Medulla oblongata (tissue), 1 donor: ENCODE data around the gene SLC49A3.

Source experiments
- DNase-seq: peaks from one replicate; pipeline ENCODE4 v3.0.0-alpha.2; 2015; ENCODE audit errors: extremely low spot score

SLC49A3 gene

GRCh38 chr4:666822-667544 lies 22.0 kb downstream of the SLC49A3 start:
- DNase-seq: no peak

DNA sequence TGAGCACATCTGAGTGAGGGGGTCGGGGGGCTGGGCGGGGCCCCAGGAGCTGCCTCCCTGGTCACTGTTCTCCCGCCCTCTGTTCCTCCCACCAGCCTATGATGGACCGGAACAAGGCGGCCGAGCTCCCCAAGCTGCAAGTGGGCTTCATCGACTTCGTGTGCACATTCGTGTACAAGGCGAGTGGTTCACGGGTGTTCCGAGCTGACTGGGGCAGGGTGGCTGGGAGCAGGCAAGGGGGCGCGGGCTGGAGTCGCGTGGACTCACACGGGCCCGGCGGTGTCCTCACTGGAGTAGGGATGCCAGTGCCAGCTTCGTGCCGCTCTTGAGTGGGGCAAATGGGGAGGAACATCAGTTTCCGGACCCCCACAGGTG lies 22.5 kb downstream of the SLC49A3 start:
- no peak for DNase-seq

GRCh38 chr4:665751-666435 lies 23.1 kb downstream of the SLC49A3 start:
- DNase-seq: no peak

- no peak for DNase-seq
Observed at GRCh38 chr4:665381-665750, 23.6 kb downstream of the SLC49A3 start.

DNA sequence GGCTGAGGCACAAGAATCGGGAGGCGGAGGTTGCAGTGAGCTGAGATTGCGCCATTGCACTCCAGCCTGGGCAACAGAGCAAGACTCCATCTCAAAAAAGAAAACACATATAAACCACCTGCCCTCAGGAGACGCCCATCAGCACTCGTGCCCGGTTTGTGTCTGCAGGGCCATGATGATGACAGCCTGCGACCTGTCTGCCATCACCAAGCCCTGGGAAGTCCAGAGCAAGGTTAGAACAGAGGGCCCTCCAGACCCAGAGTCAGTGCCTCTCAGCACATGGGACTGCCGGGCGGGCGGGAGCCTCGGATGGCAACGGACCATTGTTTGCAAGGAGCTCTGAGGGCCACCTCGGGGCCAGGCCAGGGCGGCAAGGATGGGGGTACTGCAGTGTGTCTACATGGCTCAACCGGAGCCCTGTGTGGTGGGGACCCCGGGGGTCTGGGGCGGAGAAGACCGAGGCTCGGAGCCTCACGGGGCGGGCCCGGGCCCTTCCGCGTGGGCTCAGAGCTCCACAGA lies 24.2 kb downstream of the SLC49A3 start:
- DNase-seq: no peak

DNA sequence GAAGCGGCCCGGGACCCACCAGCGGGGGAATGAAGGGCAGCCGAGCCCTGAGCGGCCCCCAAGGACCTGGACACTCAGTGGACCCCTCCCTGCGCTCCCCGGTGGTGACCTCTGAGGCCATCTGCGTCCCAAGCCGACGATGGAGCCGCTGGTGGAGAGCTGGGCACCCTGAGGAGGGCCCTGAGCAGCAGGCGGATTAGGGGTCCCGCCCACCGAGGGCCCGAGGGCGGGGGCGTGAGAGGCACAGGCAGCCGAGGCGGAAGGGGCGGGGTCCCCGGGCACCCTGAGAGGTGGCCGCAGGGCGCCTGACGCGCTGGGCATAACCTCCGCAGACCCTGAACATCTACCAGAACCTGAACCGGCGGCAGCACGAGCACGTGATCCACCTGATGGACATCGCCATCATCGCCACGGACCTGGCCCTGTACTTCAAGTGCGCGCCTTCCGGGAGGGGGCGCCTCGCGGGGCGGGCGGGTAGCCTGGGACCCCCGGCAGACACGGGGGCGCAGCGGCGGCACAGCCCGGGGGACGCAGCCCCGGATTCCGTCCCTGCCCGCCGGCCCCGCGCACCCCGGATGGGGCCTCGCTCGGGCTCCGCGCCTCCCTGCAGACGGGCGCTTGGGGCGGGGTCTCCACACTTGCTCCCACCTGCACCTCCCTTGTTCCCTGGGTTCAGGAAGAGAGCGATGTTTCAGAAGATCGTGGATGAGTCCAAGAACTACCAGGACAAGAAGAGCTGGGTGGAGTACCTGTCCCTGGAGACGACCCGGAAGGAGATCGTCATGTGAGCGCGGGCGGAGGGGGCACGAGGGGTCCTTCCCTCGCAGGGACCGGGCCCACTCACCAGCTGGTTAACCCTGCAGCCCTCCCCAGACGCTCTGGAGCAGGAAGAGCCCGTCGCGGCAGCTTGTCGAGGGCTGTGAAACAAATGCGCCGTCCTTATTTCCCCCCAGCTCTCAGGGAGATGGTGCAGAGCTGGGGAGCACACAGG lies 25.2 kb downstream of the SLC49A3 start:
- peak; percentile 37 for DNase-seq

GRCh38 chr4:663046-663437 lies 25.9 kb downstream of the SLC49A3 start:
- no peak for DNase-seq

DNA sequence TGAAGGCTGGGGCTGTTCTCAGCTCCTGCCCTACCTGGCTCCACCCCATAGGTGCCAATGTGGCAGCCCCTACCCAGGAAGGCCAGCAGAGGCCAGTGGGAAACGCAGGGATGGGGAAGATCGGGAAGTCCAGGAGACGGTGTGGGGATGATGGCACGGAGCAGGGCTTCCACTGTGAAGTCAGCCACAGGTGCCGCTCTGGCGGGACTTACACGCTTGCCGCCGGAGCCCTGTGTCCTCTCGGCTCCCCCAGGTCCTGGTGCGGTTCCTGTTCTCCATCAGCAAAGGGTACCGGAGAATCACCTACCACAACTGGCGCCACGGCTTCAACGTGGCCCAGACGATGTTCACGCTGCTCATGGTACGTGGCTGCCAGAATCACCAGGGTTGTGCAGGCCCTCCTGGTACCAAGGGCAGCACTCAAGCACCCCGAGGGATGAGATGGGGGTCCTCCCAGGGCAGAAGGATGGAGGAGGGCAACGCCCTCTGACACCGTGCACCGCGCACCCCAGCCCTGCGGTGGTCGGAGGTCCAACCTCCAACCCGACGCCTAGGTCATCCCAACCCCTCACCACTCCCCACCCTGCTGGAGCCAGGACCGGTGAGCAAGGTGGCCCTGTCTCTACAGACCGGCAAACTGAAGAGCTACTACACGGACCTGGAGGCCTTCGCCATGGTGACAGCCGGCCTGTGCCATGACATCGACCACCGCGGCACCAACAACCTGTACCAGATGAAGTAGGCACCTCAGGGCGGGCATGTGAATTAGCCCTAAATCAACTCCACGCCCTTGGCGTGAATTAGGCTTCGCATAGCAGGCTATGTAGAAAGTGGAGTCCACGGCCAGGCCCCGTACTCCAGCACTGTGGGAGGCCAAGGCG lies 26.8 kb downstream of the SLC49A3 start:
- no peak for DNase-seq

- DNase-seq: no peak
Observed at GRCh38 chr4:661231-661630, 27.7 kb downstream of the SLC49A3 start.

- DNase-seq: no peak
Observed at GRCh38 chr4:660401-660800, 28.6 kb downstream of the SLC49A3 start.

DNA sequence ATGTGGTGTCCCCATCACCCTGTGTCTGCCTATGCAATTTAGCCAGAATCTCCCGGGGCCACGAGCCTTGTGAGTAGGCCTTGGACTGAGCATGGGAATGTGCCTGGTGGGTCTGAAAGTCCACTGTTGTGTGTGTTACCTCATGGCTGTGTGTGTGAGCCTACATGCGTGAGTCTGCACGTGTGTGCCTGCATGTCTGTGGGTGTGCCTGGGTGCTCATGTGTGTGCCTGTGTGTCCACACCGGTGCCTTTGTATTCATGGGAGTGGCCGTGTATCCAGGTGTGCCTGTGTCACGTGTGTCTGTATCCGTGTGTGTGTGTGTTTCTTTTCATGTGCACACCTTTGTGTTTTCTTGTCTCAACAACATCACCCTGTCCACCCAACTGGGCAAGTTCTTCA lies 29.1 kb downstream of the SLC49A3 start:
- DNase-seq: no peak

GRCh38 chr4:658681-659667 lies 30.0 kb downstream of the SLC49A3 start:
- no peak for DNase-seq

DNA sequence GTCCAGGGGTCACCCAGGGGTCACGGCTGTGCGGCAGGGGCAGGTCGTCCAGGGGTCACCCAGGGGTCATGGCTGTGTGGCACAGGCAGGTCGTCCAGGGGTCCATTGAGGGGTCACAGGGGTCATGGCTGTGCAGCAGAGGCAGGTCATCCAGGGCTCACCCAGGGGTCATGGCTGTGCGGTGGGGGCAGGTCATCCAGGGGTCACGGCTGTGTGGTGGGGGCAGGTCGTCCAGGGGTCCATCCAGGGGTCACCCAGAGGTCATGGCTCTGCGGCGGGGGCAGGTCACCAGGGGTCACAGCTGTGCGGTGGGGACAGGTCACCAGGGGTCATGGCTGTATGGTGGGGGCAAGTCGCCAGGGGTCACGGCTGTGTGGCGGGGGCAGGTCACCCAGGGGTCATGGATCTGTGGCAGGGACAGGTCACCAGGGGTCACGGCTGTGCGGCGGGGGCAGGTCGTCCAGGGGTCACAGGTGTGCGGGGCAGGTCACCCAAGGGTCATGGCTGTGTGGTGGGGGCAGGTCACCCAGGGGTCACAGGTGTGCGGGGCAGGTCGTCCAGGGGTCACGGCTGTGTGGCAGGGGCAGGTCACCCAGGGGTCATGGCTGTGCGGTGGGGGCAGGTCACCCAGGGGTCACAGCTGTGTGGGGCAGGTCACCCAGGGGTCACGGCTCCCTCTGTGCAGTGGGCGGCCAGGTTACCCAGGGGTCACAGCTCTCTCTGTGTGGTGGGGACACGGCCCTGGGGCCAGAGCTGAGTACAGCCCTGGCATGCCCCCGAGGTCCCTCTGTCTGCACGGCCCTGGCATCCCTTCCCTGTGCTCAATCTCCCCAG lies 30.9 kb downstream of the SLC49A3 start:
- DNase-seq: no peak

- no peak for DNase-seq
Observed at GRCh38 chr4:657338-657833, 31.6 kb downstream of the SLC49A3 start.

- DNase-seq: no peak
Observed at GRCh38 chr4:656436-657337, 32.3 kb downstream of the SLC49A3 start.

DNA sequence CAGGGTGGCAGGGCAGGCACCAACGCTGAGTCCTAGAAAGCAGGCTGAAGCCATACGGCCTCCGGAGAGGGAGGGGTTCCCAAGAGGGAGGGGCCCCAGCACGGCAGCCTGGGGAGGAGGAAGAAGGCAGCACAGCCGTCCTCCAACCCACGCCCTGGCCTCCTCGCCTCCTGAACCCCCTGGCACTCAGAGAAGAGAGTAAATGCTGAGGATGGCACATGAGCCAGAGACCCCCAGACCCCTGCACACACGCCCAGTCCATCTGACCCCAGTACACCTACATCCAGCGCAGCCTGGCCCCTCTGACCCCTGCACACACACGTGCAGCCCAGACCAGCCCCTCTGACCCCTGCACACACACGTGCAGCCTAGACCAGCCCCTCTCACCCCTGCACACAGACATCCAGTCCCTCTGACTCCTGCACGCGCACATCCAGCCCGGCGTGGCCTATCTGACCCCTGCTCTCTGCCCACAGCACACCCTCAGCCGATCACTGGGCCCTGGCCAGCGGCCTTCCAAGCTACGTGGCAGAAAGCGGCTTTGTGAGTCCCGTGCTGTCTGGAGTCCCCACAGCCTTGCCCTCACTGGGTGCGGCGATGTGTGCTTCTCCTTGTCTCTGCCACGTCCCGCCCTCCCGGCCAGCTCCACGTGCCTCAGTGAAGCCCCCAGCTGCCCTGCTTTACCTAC lies 33.3 kb downstream of the SLC49A3 start:
- DNase-seq: peak; percentile 45

GRCh38 chr4:654871-655463 lies 34.0 kb downstream of the SLC49A3 start:
- DNase-seq: peak; percentile 66
